AG09309 (cell line): ENCODE data around the gene CTH.

ENCODE experiments used
- DNase-seq: peaks from one replicate; pipeline ENCODE4 v3.0.0-alpha.2; 2010; ENCODE audit warnings: low read depth
- H3K4me3 ChIP-seq: 2 replicates; pipeline ENCODE4 v1.5.1; 2011; ENCODE audit warnings: mild to moderate bottlenecking, low read depth, low read length, moderate library complexity; ENCODE audit not compliant: control insufficient read depth
- CTCF ChIP-seq: IDR thresholded peaks from 2 replicates; pipeline ENCODE4 v1.5.1; 2011; ENCODE audit warnings: mild to moderate bottlenecking, low read depth, low read length, inconsistent platforms; ENCODE audit not compliant: insufficient read depth, control insufficient read depth; ENCODE audit errors: missing control alignments

Gene CTH

DNA sequence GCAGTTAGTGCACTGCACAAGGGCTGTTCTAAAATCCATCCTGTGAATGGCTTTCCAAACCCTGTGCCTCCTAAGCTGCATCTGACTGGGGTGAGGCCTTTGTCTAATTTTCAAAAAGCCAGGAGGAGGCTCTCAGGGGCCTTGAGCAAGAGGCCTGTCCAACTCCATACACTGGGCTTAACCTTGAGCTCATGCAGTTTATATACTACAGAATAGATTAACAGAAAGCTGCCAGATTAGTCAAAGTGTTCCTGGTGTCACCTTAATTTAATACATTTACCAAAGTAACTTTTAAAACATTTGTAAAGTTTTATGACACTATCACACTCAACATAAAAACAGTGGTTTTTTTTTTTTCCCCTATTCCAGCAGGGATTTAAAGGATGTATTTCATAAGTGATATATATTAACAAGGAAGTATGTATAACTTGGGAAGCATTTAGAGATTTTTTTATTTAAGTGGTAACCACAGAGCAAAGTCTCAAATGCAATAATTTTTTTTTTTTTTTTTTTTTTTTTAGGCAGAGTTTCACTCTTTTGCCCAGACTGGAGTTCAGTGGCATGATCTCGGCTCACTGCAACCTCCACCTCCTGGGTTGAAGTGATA, 23.3 kb downstream of the CTH start:
- DNase-seq = no peak
- no peak overlapping the region for H3K4me3 ChIP-seq
- no peak for TF ChIP-seq CTCF

DNA sequence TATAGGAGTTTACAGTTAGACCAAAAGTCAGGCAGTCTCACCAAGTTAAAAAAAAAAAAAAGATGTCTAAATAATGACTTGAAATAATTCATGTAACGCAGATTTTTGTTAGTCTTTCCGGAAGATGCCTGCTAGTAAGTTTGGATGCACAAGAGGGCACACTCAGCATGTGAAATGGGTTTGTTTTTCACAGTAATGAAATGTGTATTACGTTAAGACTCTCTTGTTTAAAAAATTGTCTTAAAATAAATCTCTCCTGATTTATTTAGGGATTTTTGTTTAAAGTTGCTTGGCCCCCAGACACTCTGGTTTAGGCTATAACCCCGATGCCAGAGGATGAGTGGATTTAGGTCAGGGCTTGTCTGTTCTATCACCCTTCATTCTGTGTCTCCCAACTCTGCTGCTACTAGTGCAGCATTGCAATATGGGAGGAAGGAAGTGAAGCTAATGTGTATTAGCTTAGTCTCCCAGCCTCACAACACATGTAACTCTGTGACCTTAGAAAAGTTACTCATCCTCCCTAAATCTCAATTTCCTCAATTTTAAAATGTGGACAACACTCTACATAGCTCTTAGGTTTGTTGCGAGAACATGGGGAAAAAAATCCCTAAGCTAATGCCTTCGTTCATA, 25.7 kb downstream of the CTH start:
- no peak overlapping the region for H3K4me3 ChIP-seq
- TF ChIP-seq CTCF = peak; percentile 53
- peak; percentile 7 for DNase-seq

DNA sequence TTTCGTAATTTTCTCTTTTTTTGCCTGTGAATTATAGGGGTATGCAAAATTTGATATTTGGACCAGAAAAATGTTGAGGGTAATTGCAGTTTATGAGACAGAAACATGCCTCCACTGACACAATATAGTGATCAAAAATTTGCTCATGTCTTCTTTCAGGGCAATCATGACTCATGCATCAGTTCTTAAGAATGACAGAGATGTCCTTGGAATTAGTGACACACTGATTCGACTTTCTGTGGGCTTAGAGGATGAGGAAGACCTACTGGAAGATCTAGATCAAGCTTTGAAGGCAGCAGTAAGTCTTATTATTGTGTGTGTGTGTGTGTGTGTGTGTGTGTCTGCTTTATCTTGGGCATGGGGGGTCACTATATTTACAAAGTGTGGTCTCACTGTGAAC, 27.5 kb downstream of the CTH start:
- no peak overlapping the region for H3K4me3 ChIP-seq
- no peak for TF ChIP-seq CTCF
- DNase-seq = no peak

DNA sequence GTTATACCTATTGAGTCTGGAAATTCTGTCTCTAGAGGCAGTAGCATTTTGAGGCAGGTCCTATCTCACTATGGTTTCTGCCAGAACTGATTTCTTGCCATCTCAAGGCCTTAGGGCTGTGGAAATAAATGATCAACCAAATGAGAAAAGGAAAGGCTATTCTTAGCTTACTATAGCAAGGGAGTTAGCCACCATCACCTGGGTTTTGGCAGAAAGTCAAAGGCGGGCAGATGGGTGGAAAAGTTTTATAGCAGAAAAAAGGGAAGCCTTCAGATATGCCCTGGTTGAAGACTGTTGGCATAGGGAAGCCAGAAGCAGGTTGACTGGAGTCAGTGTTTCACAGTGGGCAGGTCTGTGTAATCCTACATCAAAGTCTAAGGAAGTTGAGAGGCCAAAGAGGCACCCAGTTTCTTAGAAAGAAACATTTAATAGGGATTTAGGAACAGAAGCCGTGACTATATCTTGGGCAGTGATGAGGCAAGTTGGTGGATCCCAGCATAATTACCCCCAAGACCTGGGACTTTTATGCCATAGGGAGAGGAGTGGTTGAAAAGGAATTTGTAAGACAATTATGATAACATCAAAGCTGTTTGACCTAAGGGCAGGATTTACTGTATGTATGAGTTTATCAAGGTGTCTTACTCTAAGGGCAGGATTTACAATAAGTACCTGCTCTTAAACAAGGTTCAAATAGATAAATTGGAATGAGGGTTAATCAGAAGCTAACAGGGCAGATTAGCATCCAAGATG, 29.7 kb downstream of the CTH start:
- DNase-seq = no peak
- TF ChIP-seq CTCF = no peak

GRCh38 chr1:70441392-70442035, 30.4 kb downstream of the CTH start:
- no peak overlapping the region for H3K4me3 ChIP-seq
- TF ChIP-seq CTCF = no peak
- DNase-seq = no peak

More for the DNA sequence above, 29.7 kb downstream of the CTH start:
- H3K4me3 ChIP-seq = no peak overlapping the region

GRCh38 chr1:70442490-70442889, 31.4 kb downstream of the CTH start:
- no peak for TF ChIP-seq CTCF

More at GRCh38 chr1:70442490-70442889, 31.4 kb downstream of the CTH start:
- no peak overlapping the region for H3K4me3 ChIP-seq
- DNase-seq = peak; percentile 7
